Cardiac muscle cell (in vitro differentiated cells and primary cell): ENCODE measurements around the gene ASB13. TPM values are rescaled to one million over a fixed set of nuclear protein-coding genes. Genes with fewer than 3 reads are reported as not detected.

Source experiments
- DNase-seq, 2 donors: peaks; one replicate each; pipeline versions ENCODE4 v3.0.0 to v3.0.0-alpha.2; 2010 to 2017; ENCODE audit warnings: low read depth in 1 of 2, low spot score in 1 of 2
- H3K27ac ChIP-seq: fragments of 200-600 bp; sonication (generic); 2 replicates; pipeline ENCODE4 v1.5.1; 2016
- H3K27me3 ChIP-seq: fragments of 200-600 bp; sonication (generic); 2 replicates; pipeline ENCODE4 v1.6.0; 2016; ENCODE audit warnings: control low read depth
- H3K36me3 ChIP-seq: fragments of 200-600 bp; sonication (generic); 2 replicates; pipeline ENCODE4 v1.5.1; 2016; ENCODE audit warnings: control low read depth
- H3K4me1 ChIP-seq: fragments of 200-600 bp; sonication (generic); 2 replicates; pipeline ENCODE4 v1.8.1; 2017; ENCODE audit warnings: low read depth, mild to moderate bottlenecking, mixed run types
- H3K4me3 ChIP-seq: fragments of 200-600 bp; sonication (generic); 2 replicates; pipeline ENCODE4 v1.5.1; 2016; ENCODE audit warnings: mild to moderate bottlenecking
- H3K9me3 ChIP-seq: fragments of 200-600 bp; sonication (generic); 2 replicates; pipeline ENCODE4 v1.5.1; 2017; ENCODE audit warnings: low read depth, mild to moderate bottlenecking, control low read depth
- polyA plus RNA-seq: library from polyadenylated mRNA; unstranded; fragments of >200 nt; fragmentation: Nextera tagmentation; extraction: Ambion mirVana; gene quantifications from 2 replicates; pipeline ENCODE4 v1.2.1, GENCODE V29; 2016
- total RNA-seq: library from RNA; depleted of rRNA; stranded (reverse); fragments of >200 nt; gene quantifications from 2 replicates; pipeline ENCODE4 v1.2.3, GENCODE V29; 2016
- TF ChIP-seq, protein P1 (sequence below): IDR thresholded peaks from 2 replicates; pipeline ENCODE4 v1.5.1; 2012; ENCODE audit warnings: low read depth, mild to moderate bottlenecking, low read length

The ASB13 gene
- total and polyA plus RNA-seq, 2 experiments from 2014 or later = 14.4 to 20.6 TPM

DNA sequence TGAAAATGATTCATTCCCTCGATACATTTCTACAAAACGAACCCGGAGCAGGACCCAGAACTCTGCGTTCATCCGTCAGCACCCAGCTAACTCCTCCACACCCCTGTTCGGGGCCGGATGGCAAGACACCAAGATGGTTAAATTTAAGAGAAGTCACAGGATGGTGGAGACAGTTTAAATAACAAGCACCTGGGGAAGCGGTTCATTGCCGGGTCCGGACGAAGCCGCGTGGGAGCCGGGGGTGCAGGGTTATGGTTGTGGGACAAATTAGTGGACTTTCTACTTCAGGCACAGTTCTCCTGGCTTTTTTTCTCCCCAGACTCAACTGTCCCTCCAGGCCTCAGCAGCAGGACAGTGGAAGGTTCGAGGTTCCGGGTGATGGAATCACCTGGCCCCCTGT lies 45.4 kb downstream of the ASB13 start:
- Histone ChIP-seq H3K27me3 (no peaks in the 10 kb centered on the region), H3K4me1 (peaks cover 10% of the 10 kb centered on the region), H3K9me3 (no peaks in the 10 kb centered on the region), H3K36me3 (no peaks in the 10 kb centered on the region), H3K27ac (no peak overlapping the region), H3K4me3 (no peak overlapping the region)
- TF ChIP-seq, protein P1, sequence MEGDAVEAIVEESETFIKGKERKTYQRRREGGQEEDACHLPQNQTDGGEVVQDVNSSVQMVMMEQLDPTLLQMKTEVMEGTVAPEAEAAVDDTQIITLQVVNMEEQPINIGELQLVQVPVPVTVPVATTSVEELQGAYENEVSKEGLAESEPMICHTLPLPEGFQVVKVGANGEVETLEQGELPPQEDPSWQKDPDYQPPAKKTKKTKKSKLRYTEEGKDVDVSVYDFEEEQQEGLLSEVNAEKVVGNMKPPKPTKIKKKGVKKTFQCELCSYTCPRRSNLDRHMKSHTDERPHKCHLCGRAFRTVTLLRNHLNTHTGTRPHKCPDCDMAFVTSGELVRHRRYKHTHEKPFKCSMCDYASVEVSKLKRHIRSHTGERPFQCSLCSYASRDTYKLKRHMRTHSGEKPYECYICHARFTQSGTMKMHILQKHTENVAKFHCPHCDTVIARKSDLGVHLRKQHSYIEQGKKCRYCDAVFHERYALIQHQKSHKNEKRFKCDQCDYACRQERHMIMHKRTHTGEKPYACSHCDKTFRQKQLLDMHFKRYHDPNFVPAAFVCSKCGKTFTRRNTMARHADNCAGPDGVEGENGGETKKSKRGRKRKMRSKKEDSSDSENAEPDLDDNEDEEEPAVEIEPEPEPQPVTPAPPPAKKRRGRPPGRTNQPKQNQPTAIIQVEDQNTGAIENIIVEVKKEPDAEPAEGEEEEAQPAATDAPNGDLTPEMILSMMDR = no peak
- no peak for DNase-seq

DNA sequence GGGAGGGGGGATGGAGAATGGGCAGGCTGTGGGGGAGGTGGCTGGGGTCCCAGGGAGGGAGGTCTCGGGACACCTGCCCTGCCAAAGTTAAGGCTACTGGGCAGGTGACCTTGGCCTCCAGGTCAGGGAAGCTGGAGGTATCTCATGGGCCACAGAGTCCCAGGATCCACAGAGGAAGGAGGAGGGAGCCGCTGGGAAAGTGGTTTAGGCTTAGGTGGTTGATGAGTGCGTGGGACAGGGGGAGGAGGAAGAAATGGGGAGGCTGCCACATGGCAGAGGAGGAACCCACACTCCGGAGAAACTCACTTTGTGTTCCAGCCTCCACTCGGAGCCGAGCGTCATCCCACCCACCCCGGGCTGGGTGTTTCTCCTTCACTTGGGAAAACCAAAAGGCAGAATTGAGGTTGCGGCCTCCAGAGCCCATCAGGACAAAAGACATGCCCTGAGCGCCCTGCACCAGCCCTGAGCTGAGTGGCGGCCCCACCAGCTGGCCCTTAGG lies 46.1 kb downstream of the ASB13 start:
- no peaks in the 10 kb centered on the region for H3K36me3 ChIP-seq
- H3K4me1 ChIP-seq = peaks cover 10% of the 10 kb centered on the region

DNA sequence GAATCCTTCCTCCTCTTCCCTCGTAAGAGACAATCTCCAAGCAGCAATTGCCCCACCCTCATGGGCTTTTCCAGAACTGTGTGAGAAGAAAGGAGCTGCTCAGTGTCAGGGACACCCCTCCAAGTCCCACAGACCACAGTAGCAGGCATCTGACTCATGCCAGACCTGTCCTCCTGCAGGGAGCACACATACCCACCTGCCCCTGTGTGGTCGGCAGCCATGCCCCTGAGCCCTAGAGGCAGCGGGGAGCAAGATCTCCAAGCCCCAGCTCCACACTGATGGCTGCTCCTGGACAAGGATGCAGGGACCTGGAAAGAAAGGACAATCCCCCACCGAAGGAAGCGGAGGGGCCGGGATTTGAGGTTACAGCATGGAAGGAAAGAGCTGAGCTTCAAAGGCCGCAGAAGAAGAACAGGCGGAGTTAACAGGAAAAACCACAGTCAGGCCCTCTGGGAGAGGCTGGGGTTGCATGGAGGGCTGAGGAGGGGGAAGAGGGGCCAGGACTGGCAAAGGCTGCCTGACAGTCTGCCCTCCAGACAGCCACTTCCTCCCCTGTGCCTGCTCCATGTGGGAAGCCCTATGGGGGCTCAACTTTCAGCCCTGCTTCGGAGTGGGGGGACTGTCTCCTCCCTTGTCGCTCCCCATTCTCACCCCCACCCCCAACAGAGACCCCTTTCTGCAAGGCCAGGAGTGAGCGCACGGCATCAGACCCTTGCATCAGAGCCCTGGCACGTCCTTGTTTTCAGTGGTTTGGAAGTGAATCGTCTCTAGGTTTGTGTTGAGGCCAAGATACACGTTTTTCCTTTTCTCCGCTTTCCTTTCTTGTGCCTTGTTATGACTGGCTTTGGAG lies 46.8 kb downstream of the ASB13 start:
- TF ChIP-seq, protein P1 = no peak
- no peak overlapping the region for H3K4me3 ChIP-seq
- H3K27ac ChIP-seq = no peak overlapping the region
- H3K27me3 ChIP-seq = no peaks in the 10 kb centered on the region
- DNase-seq = peak in 1 of 2 donors; percentile 64
- peaks cover 10% of the 10 kb centered on the region for H3K4me1 ChIP-seq
- no peaks in the 10 kb centered on the region for H3K36me3 ChIP-seq
- H3K9me3 ChIP-seq = no peaks in the 10 kb centered on the region

More for the DNA sequence above, 46.1 kb downstream of the ASB13 start:
- Histone ChIP-seq H3K4me3 (no peak overlapping the region), H3K27me3 (no peaks in the 10 kb centered on the region), H3K27ac (no peak overlapping the region), H3K9me3 (no peaks in the 10 kb centered on the region)
- TF ChIP-seq, protein P1 = no peak
- DNase-seq = no peak

DNA sequence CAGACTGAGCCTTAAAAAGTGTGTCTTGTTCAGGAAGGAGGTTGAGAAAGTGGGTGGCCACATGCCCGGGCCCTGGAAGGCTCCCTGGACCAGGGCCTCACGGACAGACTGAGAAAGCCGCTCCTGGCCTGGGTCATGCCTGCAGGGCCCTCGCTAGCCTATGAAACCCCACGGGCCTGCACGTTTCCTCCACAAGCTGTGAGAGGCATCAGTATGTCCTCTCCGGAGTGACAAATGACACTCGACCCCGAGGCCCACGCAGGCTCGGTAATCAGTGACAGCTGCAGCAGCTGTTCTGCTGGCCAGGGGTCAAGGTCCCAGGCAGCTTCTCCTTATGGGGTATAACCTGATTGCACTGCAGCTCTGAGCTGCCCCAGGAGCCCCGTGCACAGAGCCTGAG lies 47.6 kb downstream of the ASB13 start:
- no peak overlapping the region for H3K4me3 ChIP-seq
- peak in 1 of 2 donors; percentile 49 for DNase-seq
- H3K27me3 ChIP-seq = no peaks in the 10 kb centered on the region
- TF ChIP-seq, protein P1 = no peak
- no peak overlapping the region for H3K27ac ChIP-seq
- no peaks in the 10 kb centered on the region for H3K9me3 ChIP-seq
- H3K36me3 ChIP-seq = no peaks in the 10 kb centered on the region
- H3K4me1 ChIP-seq = peaks cover 10% of the 10 kb centered on the region

DNA sequence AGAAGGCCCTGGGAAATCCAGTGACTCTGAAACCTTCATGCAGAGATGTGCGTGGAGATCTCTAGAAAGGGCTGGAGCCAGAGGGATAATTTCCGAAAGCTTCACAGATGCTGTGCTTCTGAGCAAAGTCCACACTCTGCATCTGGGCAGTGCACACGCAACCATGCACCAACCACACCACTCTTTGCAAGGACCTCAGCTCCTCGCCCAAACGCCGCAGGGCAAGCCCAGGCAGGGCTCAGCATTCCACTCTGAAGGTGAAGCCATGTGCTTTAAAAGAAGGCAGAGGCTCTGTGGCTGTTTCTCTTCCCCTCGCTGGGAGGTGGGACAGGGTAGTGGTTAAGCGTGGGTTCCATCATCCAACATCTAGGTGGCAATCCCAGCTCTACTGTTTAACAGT lies 48.4 kb downstream of the ASB13 start:
- Histone ChIP-seq H3K4me3 (no peak overlapping the region), H3K27me3 (no peaks in the 10 kb centered on the region), H3K27ac (no peak overlapping the region), H3K36me3 (no peaks in the 10 kb centered on the region), H3K4me1 (peaks cover 10% of the 10 kb centered on the region), H3K9me3 (no peaks in the 10 kb centered on the region)
- TF ChIP-seq, protein P1 = no peak
- DNase-seq = no peak
